AG10803 (cell line): ENCODE measurements around the gene ECE2.

Experiments used
- DNase-seq: peaks from one replicate; pipeline ENCODE4 v3.0.0; 2010; ENCODE audit warnings: low read depth
- H3K4me3 ChIP-seq: 2 replicates; pipeline ENCODE4 v1.5.1; 2011; ENCODE audit warnings: mild to moderate bottlenecking, low read length, control low read depth
- TF ChIP-seq, protein P1 (sequence below): conservative IDR thresholded peaks from 2 replicates; pipeline ENCODE4 v1.5.1; 2011; ENCODE audit warnings: mild to moderate bottlenecking, low read length, control low read depth, inconsistent platforms

Gene ECE2

DNA sequence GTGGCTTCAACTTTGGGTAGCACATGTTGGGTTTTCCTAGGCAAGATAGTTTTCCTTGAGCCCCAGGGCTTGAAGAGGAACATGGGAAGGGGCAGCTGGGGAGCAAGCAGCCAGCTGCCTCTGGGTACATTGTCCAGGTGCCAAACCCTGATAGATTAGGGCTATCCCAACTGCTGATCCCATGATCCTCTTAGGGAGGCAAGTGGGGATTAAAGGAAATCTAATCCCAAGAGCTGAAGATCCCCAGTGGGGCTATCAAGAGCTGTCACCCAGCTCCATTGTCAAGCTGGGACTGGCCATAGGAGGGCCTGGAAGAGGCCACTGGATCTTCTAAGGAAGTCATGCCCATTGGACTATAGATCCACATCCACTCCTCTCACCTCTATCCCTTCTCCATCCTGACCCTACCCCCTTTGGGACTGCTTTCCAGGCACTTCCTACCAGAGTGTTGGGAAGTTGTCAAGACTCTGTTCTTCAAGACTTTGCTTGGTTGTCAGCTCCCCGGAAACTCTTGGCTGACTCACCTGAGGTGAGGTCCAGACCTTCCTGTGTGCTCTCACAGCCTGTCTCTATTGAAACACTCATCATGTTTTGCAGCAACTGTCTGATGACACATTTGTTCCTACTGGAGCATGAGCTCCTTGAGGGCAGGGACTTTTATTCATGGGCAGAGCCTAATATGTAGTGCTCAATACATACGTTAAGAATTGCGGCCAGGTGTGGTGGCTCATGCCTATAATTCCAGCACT, 20.4 kb upstream of the ECE2 start:
- DNase-seq, result no peak
- TF ChIP-seq, protein P1, sequence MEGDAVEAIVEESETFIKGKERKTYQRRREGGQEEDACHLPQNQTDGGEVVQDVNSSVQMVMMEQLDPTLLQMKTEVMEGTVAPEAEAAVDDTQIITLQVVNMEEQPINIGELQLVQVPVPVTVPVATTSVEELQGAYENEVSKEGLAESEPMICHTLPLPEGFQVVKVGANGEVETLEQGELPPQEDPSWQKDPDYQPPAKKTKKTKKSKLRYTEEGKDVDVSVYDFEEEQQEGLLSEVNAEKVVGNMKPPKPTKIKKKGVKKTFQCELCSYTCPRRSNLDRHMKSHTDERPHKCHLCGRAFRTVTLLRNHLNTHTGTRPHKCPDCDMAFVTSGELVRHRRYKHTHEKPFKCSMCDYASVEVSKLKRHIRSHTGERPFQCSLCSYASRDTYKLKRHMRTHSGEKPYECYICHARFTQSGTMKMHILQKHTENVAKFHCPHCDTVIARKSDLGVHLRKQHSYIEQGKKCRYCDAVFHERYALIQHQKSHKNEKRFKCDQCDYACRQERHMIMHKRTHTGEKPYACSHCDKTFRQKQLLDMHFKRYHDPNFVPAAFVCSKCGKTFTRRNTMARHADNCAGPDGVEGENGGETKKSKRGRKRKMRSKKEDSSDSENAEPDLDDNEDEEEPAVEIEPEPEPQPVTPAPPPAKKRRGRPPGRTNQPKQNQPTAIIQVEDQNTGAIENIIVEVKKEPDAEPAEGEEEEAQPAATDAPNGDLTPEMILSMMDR, result no peak
- no peak overlapping the region for H3K4me3 ChIP-seq

DNA sequence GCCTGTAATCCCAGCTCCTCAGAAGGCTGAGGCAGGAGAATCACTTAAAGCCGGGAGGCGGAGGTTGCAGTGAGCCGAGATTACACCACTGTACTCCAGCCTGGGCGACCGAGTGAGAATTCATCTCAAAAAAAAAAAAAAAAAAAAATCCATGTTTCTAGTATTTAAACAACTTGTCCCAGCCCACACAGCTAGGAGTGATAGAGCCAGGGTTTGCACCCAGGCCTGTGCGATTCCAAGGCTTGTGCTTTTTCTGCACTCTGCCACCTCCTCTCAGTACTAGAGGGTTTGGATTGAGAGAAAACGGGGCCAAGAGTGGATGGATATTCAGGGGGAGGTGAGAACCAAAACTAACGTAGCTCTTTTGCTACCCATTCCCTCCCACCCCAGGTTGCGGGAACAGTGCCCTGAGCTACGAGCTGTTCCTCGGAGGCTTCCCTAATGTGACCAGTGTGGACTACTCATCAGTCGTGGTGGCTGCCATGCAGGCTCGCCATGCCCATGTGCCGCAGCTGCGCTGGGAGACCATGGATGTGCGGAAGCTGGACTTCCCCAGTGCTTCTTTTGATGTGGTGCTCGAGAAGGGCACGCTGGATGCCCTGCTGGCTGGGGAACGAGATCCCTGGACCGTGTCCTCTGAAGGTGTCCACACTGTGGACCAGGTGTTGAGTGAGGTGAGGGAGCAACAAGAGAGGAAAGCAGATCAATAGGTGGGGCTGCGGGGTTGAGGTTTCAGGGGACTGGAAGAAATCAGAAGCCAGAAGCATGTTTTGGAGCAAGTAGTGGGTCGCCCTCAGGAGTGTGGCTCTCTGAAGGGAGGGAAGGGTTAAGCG, 18.5 kb upstream of the ECE2 start:
- no peak overlapping the region for H3K4me3 ChIP-seq
- no peak for DNase-seq
- TF ChIP-seq, protein P1, result no peak

DNA sequence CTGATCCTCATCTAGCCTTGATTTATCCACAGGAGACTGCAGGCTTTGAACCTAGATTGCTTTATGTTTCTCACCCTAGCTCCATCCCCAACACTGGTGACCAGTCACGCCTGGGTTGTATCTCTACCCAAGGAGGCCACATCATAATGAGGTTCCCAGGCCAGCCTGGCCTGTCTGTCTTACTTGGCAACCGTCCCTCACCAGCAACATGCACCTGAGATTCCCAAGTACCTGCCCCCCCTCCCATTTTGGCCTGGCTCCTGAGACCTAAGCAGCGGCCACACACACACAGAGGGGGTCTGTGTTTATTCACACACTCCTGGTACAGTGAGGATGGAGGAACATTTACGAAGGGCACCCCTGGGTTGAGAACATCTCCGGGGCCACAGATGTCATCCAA, 16.9 kb upstream of the ECE2 start:
- no peak overlapping the region for H3K4me3 ChIP-seq
- DNase-seq, result no peak
- TF ChIP-seq, protein P1, result no peak

DNA sequence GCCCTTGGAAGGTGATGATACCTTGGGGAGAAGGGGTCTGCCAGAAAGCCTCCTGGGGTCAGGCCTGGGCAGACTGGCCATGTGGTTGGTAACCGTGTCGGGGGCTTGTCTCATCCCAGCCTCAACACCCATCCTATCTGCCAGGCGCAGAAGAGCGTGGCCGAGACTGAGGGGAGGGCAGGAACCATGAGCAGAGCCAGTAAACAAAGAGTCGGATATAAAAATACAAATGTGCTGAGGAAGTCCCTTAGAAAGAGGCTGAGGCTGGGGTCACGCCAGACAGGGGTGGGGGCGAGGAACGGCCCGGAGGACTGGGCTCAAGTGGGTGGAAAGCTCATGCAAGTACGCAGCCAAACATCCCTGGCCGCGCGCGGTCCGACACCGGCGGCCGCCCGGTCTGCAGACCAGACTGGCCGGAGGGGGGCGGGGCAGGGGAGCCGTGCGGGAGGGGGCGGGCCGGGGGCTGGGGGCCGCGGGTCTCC, 16.4 kb upstream of the ECE2 start:
- TF ChIP-seq, protein P1, result no peak
- H3K4me3 ChIP-seq, result no peak overlapping the region
- DNase-seq, result no peak

DNA sequence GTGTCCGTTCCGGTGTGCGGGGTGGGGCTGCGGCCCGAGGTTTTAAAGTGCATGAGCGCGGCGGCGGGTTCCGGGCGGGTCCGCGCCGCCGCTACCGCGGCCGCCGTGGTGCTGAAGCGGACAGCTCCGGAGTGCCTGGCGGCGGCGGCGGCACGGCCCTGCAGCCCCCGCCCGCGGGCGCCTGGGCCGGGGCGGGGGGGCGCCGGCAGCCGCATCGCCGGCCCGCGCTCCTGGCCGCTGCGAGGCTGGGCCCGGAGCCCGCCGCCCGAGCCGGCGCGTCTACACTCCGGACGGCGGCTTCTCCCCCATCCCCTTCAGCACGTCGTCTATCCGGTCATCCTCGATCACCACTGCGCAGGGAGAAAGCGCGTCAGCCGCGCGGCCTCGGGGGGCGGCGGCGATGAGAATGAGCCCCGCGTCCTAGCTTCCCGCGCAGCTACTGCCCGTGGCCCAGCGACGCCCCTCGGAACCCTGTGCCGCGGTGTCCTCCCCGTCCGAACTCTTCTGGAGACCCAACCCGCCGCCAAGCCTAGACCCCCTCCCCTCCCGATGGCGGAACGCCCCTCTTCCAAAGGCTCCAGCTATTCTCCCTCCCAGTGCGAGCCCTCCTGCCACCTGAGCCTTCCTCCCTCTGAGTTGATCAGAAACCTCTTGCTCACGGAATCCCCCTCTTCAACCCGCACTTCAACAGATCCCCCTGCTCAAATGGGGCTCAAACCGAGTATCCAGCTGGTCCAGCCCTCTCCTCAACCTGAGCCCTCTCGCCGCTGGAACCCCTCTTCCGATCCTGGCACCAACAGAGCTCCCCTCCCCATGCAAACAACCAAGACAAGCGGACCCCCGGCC, 15.7 kb upstream of the ECE2 start:
- peak overlapping the region; percentile 46 for H3K4me3 ChIP-seq
- no peak for DNase-seq
- TF ChIP-seq, protein P1, result no peak

DNA sequence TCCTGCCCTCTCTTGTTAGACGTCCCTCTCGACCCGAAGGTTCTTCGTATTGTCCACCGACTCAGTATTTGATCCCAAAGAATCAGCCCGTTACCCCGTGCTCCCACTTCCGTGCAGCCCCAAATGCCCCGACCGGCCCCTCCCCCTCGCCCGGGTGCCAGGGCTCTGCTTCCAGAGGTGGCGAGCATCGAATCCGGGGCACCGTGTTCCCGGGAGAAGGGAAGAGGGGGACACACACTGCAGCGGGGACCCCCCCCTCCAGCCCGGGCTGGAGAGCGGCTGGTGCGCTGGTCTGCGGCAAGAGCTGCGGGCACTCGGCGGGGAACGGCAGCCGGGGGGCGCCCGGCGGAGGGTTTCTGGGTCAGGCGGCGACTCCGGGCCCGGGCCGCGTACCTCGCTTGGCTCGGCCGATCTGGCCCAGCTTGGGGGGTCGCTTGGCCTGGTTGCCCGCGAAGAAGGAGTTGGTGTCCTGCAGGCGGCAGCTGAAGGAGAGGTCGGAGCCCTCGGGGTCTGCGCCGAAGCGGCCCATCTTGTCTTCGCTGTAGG, 15.0 kb upstream of the ECE2 start:
- H3K4me3 ChIP-seq, result peak overlapping the region; percentile 46
- DNase-seq, result no peak
- TF ChIP-seq, protein P1, result no peak
